Coronary artery (tissue), 2 donors: Measurements from ENCODE around the gene TLCD5.

Source experiments
- DNase-seq: peaks from one replicate; pipeline ENCODE4 v3.0.0-alpha.2; 2017; ENCODE audit warnings: low spot score
- H3K27ac ChIP-seq, 2 donors: fragments of 200-600 bp; sonication (generic); one replicate each; pipeline ENCODE4 v1.5.1; 2016 to 2019
- H3K4me3 ChIP-seq: fragments of 200-600 bp; sonication (generic); 2 replicates; pipeline ENCODE4 v1.5.1; 2016; ENCODE audit warnings: mild to moderate bottlenecking, moderate library complexity
- CTCF ChIP-seq: fragments of 200-600 bp; sonication (generic); IDR thresholded peaks from one replicate; pipeline ENCODE4 v1.5.1; 2019; ENCODE audit warnings: antibody characterized with exemption

TLCD5 gene

DNA sequence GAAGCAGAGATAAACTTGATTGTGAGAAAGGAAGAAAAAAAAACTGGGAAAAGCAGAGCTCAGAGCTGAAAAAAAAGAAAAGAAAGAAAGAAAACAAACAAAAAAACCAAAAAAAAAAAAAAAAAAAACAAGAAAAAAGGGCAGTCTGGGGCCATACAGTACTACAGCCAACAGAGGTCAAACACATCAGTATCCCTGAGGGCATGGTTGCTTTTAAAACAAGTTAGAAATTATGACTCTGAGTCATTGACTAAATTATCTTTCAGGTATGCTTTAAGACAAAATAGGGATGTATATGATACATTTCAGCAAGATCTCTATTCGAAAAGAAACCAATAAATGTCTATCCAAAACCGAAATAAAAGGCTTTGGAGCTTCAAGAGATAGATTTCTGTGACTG is 37.1 kb upstream of the TLCD5 start:
- Histone ChIP-seq H3K27ac (no peak overlapping the region), H3K4me3 (no peak overlapping the region)
- no peak for TF ChIP-seq CTCF
- no peak for DNase-seq

DNA sequence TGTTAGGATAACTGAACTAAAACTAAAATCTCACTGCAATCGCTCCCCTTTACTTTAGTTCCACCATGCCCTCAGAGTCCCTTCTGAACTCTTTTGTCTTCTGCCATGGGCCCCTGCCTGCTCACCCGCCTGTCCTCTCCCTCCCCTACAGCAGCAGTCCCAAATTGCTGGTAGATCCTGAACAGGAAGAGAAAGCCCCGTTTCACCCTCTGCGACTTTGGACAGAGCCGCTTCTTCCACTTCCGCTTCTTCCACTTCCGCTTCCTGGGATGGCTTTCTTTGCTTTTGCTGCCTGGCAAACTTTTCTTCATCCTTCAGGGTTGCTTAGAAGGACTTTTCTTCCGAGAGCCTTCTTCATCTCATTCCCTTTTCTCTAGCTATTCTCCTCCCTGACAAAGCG is 35.7 kb upstream of the TLCD5 start:
- Histone ChIP-seq H3K4me3 (no peak overlapping the region), H3K27ac (no peak overlapping the region)
- no peak for DNase-seq
- no peak for TF ChIP-seq CTCF

DNA sequence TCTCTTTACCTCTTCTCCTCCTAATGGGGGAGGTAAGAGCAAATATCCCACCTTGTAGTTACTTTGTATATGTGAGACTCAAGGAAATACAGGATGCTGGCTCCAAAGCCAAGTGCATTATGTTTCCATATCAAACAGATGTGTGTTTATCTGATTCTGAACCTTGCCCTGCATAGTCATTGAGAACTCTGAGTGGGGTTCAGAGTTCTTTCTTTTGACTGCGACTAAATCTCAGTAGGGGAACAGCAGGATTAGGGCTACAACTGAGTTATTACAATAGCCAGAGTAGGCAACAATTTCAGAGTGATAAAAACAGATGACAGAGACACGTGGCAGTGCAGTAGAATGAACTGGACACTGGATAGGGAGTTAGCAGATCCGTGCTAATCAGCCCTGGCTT is 34.1 kb upstream of the TLCD5 start:
- H3K4me3 ChIP-seq: no peak overlapping the region
- no peak for DNase-seq
- no peak overlapping the region for H3K27ac ChIP-seq
- TF ChIP-seq CTCF: no peak

GRCh38 chr11:120293038-120293800 is 31.9 kb upstream of the TLCD5 start:
- no peak for DNase-seq
- H3K27ac ChIP-seq: no peak overlapping the region
- H3K4me3 ChIP-seq: no peak overlapping the region
- no peak for TF ChIP-seq CTCF

- H3K4me3 ChIP-seq: no peak overlapping the region
- no peak overlapping the region for H3K27ac ChIP-seq
- no peak for DNase-seq
- no peak for TF ChIP-seq CTCF
Measured at GRCh38 chr11:120294096-120294495, 31.0 kb upstream of the TLCD5 start.

- DNase-seq: no peak
- H3K4me3 ChIP-seq: no peak overlapping the region
- H3K27ac ChIP-seq: no peak overlapping the region
- no peak for TF ChIP-seq CTCF
Measured at GRCh38 chr11:120295099-120295498, 30.0 kb upstream of the TLCD5 start.

DNA sequence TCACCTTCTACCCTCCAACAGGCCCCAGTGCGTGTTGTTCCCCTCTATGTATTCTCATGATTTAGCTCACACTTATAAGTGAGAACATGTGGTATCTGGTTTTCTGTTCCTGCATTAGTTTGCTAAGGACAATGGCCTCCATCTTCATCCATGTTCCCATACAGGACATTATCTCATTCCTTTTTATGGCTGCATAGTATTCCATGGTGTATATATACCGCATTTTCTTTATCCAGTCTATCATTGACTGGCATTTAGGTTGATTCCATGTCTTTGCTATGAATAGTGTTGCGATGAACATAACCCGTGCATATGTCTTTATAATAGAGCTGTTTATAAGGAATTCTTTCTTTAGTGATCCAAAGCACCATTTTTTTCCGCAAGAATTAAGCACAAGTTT is 28.5 kb upstream of the TLCD5 start:
- Histone ChIP-seq H3K4me3 (no peak overlapping the region), H3K27ac (no peak overlapping the region)
- no peak for DNase-seq
- TF ChIP-seq CTCF: no peak
